ENCODE measurements around the gene B3GNT4. TPM values are rescaled to one million over a fixed set of nuclear protein-coding genes. Genes with fewer than 3 reads are reported as not detected.

The B3GNT4 gene
- total and polyA plus RNA-seq, 12 donors, result 0.29 to 0.70 TPM; not detected in 10

- Histone ChIP-seq H3K4me1 (peaks cover 0 to 17% (median 0%) of the 10 kb centered on the region in 9 donors), H3K4me3 (no peak overlapping the region), H3K27me3 (peaks cover 0 to 20% (median 3%) of the 10 kb centered on the region in 7 donors), H3K36me3 (no peaks in the 10 kb centered on the region), H3K27ac (no peak overlapping the region), H3K9me3 (no peaks in the 10 kb centered on the region)
- intact Hi-C loops (cut with DNase I), result loop anchor here in 1 of 10 donors (10.0 kb wide), 1 partner anchor 130 kb away; no protein-coding TSS in a partner anchor
- no peak for TF ChIP-seq CTCF (IDR thresholded peaks at IDR 0.05)
- WGBS, 2 donors, result 77% methylated on average over 18 of the region's 18 CpGs
- no peak for DNase-seq
- no peak for ATAC-seq
Observed at GRCh38 chr12:122184517-122184916, 19.0 kb upstream of the B3GNT4 start.

GRCh38 chr12:122185079-122185478 is 18.4 kb upstream of the B3GNT4 start:
- Histone ChIP-seq H3K4me1 (peaks cover 0 to 17% (median 0%) of the 10 kb centered on the region in 9 donors), H3K36me3 (no peaks in the 10 kb centered on the region), H3K9me3 (no peaks in the 10 kb centered on the region), H3K4me3 (no peak overlapping the region), H3K27ac (no peak overlapping the region), H3K27me3 (peaks cover 0 to 20% (median 3%) of the 10 kb centered on the region in 7 donors)
- intact Hi-C loops (cut with DNase I), result loop anchor here in 1 of 10 donors (10.0 kb wide), 1 partner anchor 130 kb away; no protein-coding TSS in a partner anchor
- 90 to 94% methylated on average over 7 of the region's 7 CpGs for WGBS, 2 donors
- no peak for DNase-seq
- no peak for TF ChIP-seq CTCF (IDR thresholded peaks at IDR 0.05)
- ATAC-seq, result no peak

- TF ChIP-seq CTCF (IDR thresholded peaks at IDR 0.05), result no peak
- DNase-seq (no peak), ATAC-seq (no peak)
- H3K27ac ChIP-seq, result no peak overlapping the region
- H3K9me3 ChIP-seq, result no peaks in the 10 kb centered on the region
- WGBS, 2 donors, result 82 to 87% methylated on average over 10 of the region's 10 CpGs
- H3K36me3 ChIP-seq, result no peaks in the 10 kb centered on the region
- H3K4me1 ChIP-seq, result peaks cover 0 to 17% (median 0%) of the 10 kb centered on the region in 9 donors
- peaks cover 0 to 20% (median 3%) of the 10 kb centered on the region in 7 donors for H3K27me3 ChIP-seq
- intact Hi-C loops (cut with DNase I), result loop anchor here in 1 of 10 donors (10.0 kb wide), 1 partner anchor 131 kb away; no protein-coding TSS in a partner anchor
- no peak overlapping the region for H3K4me3 ChIP-seq
Observed at GRCh38 chr12:122185494-122186082, 17.9 kb upstream of the B3GNT4 start.

- Histone ChIP-seq H3K36me3 (no peaks in the 10 kb centered on the region), H3K9me3 (no peaks in the 10 kb centered on the region), H3K4me1 (peaks cover 0 to 17% (median 0%) of the 10 kb centered on the region in 9 donors), H3K27ac (no peak overlapping the region), H3K4me3 (no peak overlapping the region), H3K27me3 (peaks cover 0 to 14% (median 3%) of the 10 kb centered on the region in 7 donors)
- no peak for TF ChIP-seq CTCF (IDR thresholded peaks at IDR 0.05)
- intact Hi-C loops (cut with DNase I), result loop anchor here in 1 of 10 donors (10.0 kb wide), 1 partner anchor 133 kb away; no protein-coding TSS in a partner anchor
- ATAC-seq, result no peak
- DNase-seq, result no peak
- 77 to 78% methylated on average over 12 of the region's 12 CpGs for WGBS, 2 donors
Observed at GRCh38 chr12:122187466-122187865, 16.0 kb upstream of the B3GNT4 start.

Data from heart right ventricle (tissue), 16 donors.